Liver (tissue), 3 donors: ENCODE data around the gene DPF3.

Source experiments
- JUND ChIP-seq, 2 donors: IDR thresholded peaks; 2 replicates each; pipeline ENCODE4 v1.6.1; 2016; ENCODE audit warnings: antibody characterized with exemption in 2 of 2
- NR2F2 ChIP-seq: IDR thresholded peaks from 2 replicates; pipeline ENCODE4 v1.6.1; 2016; ENCODE audit warnings: antibody characterized with exemption
- RAD21 ChIP-seq, 2 donors: IDR thresholded peaks; 2 replicates each; pipeline ENCODE4 v1.6.1; 2016; ENCODE audit warnings: antibody characterized with exemption in 2 of 2, mild to moderate bottlenecking in 2 of 2
- TAF1 ChIP-seq: conservative IDR thresholded peaks from 2 replicates; pipeline ENCODE4 v1.6.1; 2016; ENCODE audit warnings: antibody characterized with exemption, mild to moderate bottlenecking
- TF ChIP-seq, protein P1 (sequence below): fragments of 150-350 bp; IDR thresholded peaks from 2 replicates; pipeline ENCODE4 v1.5.1; 2017; ENCODE audit warnings: improper control_type of control experiment, low read depth, low read length; ENCODE audit not compliant: missing input control
- TF ChIP-seq, protein P2 (sequence below): IDR thresholded peaks from 2 replicates; pipeline ENCODE4 v1.6.1; 2016; ENCODE audit warnings: antibody characterized with exemption
- TF ChIP-seq, protein P3 (sequence below): IDR thresholded peaks from 2 replicates; pipeline ENCODE4 v1.6.1; 2016; ENCODE audit warnings: antibody characterized with exemption, mild to moderate bottlenecking
- donor health status: healthy.
- donor health status: healthy.

DNA sequence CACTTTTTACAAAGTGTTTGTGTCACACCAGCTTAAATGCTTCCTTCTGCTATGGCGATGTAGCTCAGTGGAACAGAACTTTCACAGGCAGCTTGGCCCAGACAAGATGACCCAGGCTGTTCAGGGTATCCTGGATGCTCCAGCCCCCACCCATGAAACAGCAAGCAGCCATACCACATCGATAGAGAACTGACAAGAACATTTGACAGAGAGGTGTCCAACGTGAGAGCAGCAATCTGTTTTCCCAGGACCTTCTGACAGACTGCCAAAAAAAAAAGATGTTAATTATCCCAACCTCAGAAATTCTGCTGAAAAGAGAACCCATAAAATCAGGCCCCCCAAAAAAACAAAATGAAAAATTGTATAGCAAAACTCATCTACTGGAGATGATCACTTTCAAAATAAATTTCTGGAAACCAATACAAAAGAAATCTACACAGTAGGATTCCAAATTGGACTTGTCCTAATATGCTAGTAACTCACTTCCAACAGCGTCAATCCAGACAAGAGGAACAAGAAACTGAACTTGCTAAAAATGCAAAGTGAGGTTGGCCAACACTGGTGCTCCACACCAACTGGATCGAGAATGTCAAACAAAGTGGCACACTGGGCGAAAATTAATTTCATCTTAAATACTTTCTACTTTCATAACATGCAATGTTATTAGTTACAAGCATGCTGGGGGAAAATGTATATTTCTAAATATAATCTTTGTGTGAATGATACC, 118.8 kb downstream of the DPF3 start:
- TF ChIP-seq, protein P1, sequence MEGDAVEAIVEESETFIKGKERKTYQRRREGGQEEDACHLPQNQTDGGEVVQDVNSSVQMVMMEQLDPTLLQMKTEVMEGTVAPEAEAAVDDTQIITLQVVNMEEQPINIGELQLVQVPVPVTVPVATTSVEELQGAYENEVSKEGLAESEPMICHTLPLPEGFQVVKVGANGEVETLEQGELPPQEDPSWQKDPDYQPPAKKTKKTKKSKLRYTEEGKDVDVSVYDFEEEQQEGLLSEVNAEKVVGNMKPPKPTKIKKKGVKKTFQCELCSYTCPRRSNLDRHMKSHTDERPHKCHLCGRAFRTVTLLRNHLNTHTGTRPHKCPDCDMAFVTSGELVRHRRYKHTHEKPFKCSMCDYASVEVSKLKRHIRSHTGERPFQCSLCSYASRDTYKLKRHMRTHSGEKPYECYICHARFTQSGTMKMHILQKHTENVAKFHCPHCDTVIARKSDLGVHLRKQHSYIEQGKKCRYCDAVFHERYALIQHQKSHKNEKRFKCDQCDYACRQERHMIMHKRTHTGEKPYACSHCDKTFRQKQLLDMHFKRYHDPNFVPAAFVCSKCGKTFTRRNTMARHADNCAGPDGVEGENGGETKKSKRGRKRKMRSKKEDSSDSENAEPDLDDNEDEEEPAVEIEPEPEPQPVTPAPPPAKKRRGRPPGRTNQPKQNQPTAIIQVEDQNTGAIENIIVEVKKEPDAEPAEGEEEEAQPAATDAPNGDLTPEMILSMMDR = no peak
- TF ChIP-seq, protein P2, sequence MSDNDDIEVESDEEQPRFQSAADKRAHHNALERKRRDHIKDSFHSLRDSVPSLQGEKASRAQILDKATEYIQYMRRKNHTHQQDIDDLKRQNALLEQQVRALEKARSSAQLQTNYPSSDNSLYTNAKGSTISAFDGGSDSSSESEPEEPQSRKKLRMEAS = no peak
- TF ChIP-seq, protein P3, sequence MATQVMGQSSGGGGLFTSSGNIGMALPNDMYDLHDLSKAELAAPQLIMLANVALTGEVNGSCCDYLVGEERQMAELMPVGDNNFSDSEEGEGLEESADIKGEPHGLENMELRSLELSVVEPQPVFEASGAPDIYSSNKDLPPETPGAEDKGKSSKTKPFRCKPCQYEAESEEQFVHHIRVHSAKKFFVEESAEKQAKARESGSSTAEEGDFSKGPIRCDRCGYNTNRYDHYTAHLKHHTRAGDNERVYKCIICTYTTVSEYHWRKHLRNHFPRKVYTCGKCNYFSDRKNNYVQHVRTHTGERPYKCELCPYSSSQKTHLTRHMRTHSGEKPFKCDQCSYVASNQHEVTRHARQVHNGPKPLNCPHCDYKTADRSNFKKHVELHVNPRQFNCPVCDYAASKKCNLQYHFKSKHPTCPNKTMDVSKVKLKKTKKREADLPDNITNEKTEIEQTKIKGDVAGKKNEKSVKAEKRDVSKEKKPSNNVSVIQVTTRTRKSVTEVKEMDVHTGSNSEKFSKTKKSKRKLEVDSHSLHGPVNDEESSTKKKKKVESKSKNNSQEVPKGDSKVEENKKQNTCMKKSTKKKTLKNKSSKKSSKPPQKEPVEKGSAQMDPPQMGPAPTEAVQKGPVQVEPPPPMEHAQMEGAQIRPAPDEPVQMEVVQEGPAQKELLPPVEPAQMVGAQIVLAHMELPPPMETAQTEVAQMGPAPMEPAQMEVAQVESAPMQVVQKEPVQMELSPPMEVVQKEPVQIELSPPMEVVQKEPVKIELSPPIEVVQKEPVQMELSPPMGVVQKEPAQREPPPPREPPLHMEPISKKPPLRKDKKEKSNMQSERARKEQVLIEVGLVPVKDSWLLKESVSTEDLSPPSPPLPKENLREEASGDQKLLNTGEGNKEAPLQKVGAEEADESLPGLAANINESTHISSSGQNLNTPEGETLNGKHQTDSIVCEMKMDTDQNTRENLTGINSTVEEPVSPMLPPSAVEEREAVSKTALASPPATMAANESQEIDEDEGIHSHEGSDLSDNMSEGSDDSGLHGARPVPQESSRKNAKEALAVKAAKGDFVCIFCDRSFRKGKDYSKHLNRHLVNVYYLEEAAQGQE = no peak
- no peak for TF ChIP-seq TAF1
- TF ChIP-seq JUND (IDR thresholded peaks at IDR 0.05) = no peak
- no peak for TF ChIP-seq NR2F2
- no peak for TF ChIP-seq RAD21 (IDR thresholded peaks at IDR 0.05)
